Aorta (tissue), 5 donors: ENCODE results near the gene SENP1. TPM values are rescaled to one million over a fixed set of nuclear protein-coding genes. Genes with fewer than 3 reads are reported as not detected.

Experiments used
- ATAC-seq: fragments of 200-7000 bp; cut with Tn5 transposase; one replicate; pipeline ENCODE4 v1.9.1; 2022; ENCODE audit warnings: moderate library complexity; ENCODE audit not compliant: low FRiP score
- DNase-seq, 2 donors: peaks; one replicate each; pipeline ENCODE4 v3.0.0-alpha.2; 2020
- H3K27ac ChIP-seq, 2 donors: one replicate each; pipeline ENCODE4 v1.5.1; 2013; ENCODE audit warnings: low read length in 2 of 2, mild to moderate bottlenecking in 2 of 2, moderate library complexity in 2 of 2, control low read depth in 1 of 2, inconsistent platforms in 1 of 2, low read depth in 1 of 2
- H3K27me3 ChIP-seq, 2 donors: one replicate each; pipeline ENCODE4 v1.6.1; 2013; ENCODE audit warnings: control low read depth in 1 of 2, low read length in 1 of 2, mild to moderate bottlenecking in 1 of 2, moderate library complexity in 1 of 2; ENCODE audit not compliant: insufficient read depth in 2 of 2, control insufficient read depth in 1 of 2
- H3K36me3 ChIP-seq, 2 donors: one replicate each; pipeline ENCODE4 v1.6.1; 2013; ENCODE audit warnings: control low read depth in 1 of 2, low read length in 1 of 2, mild to moderate bottlenecking in 1 of 2; ENCODE audit not compliant: insufficient read depth in 2 of 2, control insufficient read depth in 1 of 2
- H3K4me1 ChIP-seq, 2 donors: one replicate each; pipeline ENCODE4 v1.6.1; 2013; ENCODE audit warnings: low read length in 2 of 2, control low read depth in 1 of 2, mild to moderate bottlenecking in 1 of 2, moderate library complexity in 1 of 2; ENCODE audit not compliant: insufficient read depth in 2 of 2, control insufficient read depth in 1 of 2
- H3K4me3 ChIP-seq, 2 donors: one replicate each; pipeline ENCODE4 v1.5.1; 2013; ENCODE audit warnings: low read length in 2 of 2, control low read depth in 1 of 2, mild to moderate bottlenecking in 1 of 2
- H3K9me3 ChIP-seq: one replicate; pipeline ENCODE4 v1.6.1; 2013; ENCODE audit warnings: mild to moderate bottlenecking, low read length; ENCODE audit not compliant: control insufficient read depth
- WGBS, 2 donors: extraction: QIAGEN DNeasy Blood & Tissue Kit; methylation state at CpG; one replicate each; pipeline ENCODE4 v1.1.7; 2013; 5-methylcytosine and 5-hydroxymethylcytosine counted together
- intact Hi-C, 2 donors: fragments of 100-400 bp; cut with DNase I; formaldehyde crosslinking; loops; one replicate each; pipeline versions ENCODE4 v1.14.2 to v1.15.0; 2022
- long read RNA-seq, 2 donors: library from polyadenylated mRNA; unstranded; transcript quantifications; one replicate each; pipeline ENCODE4 v2.0.0, GENCODE V29; 2020 to 2021
- polyA plus RNA-seq, 2 donors: library from polyadenylated mRNA; stranded (reverse); fragments of 200-250 nt; gene quantifications; one replicate each; pipeline ENCODE4 v1.2.3, GENCODE V29; 2013
- total RNA-seq, 2 donors: library from RNA; stranded (reverse); fragmentation: NEBNext Ultra II Directional; extraction: Animal tissue kit (Norgen Biotek cat#: 25700); gene quantifications; one replicate each; pipeline ENCODE4 v1.2.1, GENCODE V29; 2021
- donor health status: healthy with polysubstance abuse.
- donor health status: Bipolar disorder and iron deficiency.
- donor health status: DM: no; HTN: no; CAD: no.
- donor health status: DM: no; HTN: no; CAD: no.
- donor health status: DM: yes; HTN: yes; CAD: no.

The SENP1 gene
- 10 to 100 TPM; 20.6 to 23.0 TPM for total RNA-seq
- polyA plus RNA-seq, result 1 to 10 TPM; 6.0 to 6.3 TPM
- long read RNA-seq, donor 1, full-length matches to known transcripts, result 1 of 6 reads
- long read RNA-seq, donor 1, partial matches to known transcripts, result 3 of 6 reads
- long read RNA-seq, donor 1, other reads (novel, unspliced or antisense), result 2 of 6 reads
- long read RNA-seq, donor 2, full-length matches to known transcripts, result 1 of 6 reads
- long read RNA-seq, donor 2, partial matches to known transcripts, result 1 of 6 reads
- long read RNA-seq, donor 2, other reads (novel, unspliced or antisense), result 4 of 6 reads

DNA sequence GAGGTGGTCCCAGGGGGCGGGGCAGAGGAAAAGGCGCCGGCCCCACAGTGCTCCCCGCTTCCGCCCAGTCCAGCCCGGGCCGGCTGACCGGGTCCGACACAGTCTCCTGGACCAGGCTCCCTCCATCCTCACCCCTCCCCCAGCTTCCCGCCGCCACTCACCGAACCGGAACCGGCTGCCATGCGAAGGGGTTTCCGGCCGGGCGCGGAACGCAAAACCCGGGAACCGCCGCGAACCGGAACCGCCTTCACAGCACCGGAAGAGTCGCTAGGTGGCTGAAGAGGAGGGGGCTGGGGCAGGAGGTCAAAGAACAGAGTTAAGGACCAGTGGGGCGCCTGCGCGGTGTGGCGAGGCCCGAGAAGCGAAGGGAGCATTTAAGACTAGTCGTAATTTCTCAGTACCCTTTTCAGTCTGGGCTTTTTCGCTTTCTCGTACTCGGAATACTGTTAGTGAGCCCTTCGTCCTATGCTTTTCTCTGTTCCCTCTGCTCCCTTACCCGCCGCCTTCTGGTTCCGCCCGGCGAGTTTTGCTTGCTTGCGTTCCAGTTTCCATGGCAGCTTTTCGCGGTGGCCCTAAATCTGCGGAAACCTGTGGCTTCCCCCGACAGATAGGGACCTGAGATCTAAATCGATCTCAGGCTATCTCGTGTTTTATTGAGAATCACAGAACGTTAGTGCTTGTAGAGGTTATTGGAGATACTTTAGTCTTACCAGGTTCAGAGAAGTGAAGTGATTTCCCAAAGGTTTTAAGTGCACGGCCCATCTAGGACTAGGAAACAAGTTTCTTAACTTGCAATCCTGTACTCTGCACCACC, at the start of gene SENP1:
SENP1 (minus strand) TSS at position 213 of the 814 bp plus-strand sequence. CDS start 4,607 bp downstream, outside the sequence.
- DNase-seq (peak; percentile 92 to 97), ATAC-seq (peak; percentile 97)
- Histone ChIP-seq H3K4me1 (peaks cover 2 to 4% of the 10 kb centered on the region in 2 donors), H3K9me3 (no peaks in the 10 kb centered on the region), H3K27ac (peak within 1 kb of the TSS; percentile 85 to 93), H3K27me3 (no peaks in the 10 kb centered on the region), H3K36me3 (no peaks in the 10 kb centered on the region), H3K4me3 (peak within 1 kb of the TSS; percentile 54 to 65)
- intact Hi-C loops, result loop anchor here in 1 of 2 donors (1.0 to 5.0 kb wide), 2 partner anchors 13 to 51 kb away; partner anchors contain the start of genes ASB8 and PFKM
- 0% methylated on average over 51 to 53 of the region's 53 CpGs for WGBS, 2 donors

DNA sequence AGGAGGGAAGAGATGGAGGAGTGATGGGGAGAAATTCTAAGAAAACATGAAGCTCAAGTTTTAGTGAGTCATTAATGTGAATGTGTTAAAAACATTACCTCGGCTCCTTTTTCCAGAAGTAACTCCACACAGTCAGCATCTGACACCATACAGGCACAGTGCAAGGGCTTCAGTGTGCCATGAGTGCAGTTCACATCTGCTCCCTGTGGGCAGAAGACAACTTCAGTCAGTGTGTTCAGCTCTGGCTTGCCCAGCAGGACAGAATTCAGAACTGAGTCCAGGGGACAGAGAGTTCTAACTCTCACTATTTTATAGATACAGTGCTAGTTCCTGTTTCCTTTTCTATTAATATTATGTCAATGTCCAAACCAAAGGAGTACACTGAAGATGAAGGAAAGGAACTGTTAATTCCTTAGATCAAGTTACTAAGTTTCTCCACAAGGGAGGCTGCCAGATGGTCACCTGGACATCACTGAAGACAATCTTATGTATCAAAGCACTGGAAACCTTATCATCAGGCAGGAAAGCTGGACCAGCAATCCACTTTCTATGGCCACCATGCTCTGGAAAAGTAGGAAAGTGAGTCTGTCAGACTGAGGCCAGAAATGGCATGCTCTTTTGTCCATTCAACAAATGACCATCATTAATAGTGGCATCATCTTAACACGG, 45.4 kb upstream of the SENP1 start:
- no peaks in the 10 kb centered on the region for H3K27me3 ChIP-seq
- WGBS, 2 donors, result 70 to 73% methylated on average over 2 of the region's 2 CpGs
- H3K27ac ChIP-seq, result no peak overlapping the region
- ATAC-seq, result no peak
- H3K9me3 ChIP-seq, result no peaks in the 10 kb centered on the region
- no peak overlapping the region for H3K4me3 ChIP-seq
- H3K4me1 ChIP-seq, result no peaks in the 10 kb centered on the region
- DNase-seq, result no peak
- H3K36me3 ChIP-seq, result peaks cover 12% of the 10 kb centered on the region in 2 donors
- intact Hi-C loops, result no loop called here

GRCh38 chr12:48145981-48146380, 40.1 kb upstream of the SENP1 start:
- Histone ChIP-seq H3K27me3 (no peaks in the 10 kb centered on the region), H3K4me3 (no peak overlapping the region), H3K4me1 (no peaks in the 10 kb centered on the region), H3K27ac (no peak overlapping the region), H3K36me3 (peaks cover 8 to 12% of the 10 kb centered on the region in 2 donors), H3K9me3 (no peaks in the 10 kb centered on the region)
- no peak for DNase-seq
- WGBS, 2 donors, result 21 to 23% methylated on average over 1 of the region's 1 CpG
- ATAC-seq, result no peak
- intact Hi-C loops, result no loop called here

- no peaks in the 10 kb centered on the region for H3K9me3 ChIP-seq
- H3K36me3 ChIP-seq, result peaks cover 4 to 9% of the 10 kb centered on the region in 2 donors
- no peaks in the 10 kb centered on the region for H3K27me3 ChIP-seq
- ATAC-seq (no peak), DNase-seq (no peak)
- no peaks in the 10 kb centered on the region for H3K4me1 ChIP-seq
- WGBS, 2 donors, result 93 to 95% methylated on average over 2 of the region's 2 CpGs
- no peak overlapping the region for H3K4me3 ChIP-seq
- intact Hi-C loops, result no loop called here
- no peak overlapping the region for H3K27ac ChIP-seq
Measured at GRCh38 chr12:48143898-48144297, 38.0 kb upstream of the SENP1 start.

GRCh38 chr12:48142818-48143674, 37.2 kb upstream of the SENP1 start:
- WGBS, 2 donors, result 77 to 80% methylated on average over 7 of the region's 7 CpGs
- H3K4me1 ChIP-seq, result no peaks in the 10 kb centered on the region
- DNase-seq (no peak), ATAC-seq (no peak)
- H3K27me3 ChIP-seq, result no peaks in the 10 kb centered on the region
- intact Hi-C loops, result no loop called here
- H3K4me3 ChIP-seq, result no peak overlapping the region
- H3K9me3 ChIP-seq, result no peaks in the 10 kb centered on the region
- H3K36me3 ChIP-seq, result peaks cover 4 to 8% of the 10 kb centered on the region in 2 donors
- no peak overlapping the region for H3K27ac ChIP-seq

GRCh38 chr12:48135027-48135426, 29.1 kb upstream of the SENP1 start:
- DNase-seq, result no peak
- no peak for ATAC-seq
- no peak overlapping the region for H3K27ac ChIP-seq
- no peak overlapping the region for H3K4me3 ChIP-seq
- intact Hi-C loops, result no loop called here
- peaks cover 0 to 15% of the 10 kb centered on the region in 2 donors for H3K36me3 ChIP-seq
- no peaks in the 10 kb centered on the region for H3K4me1 ChIP-seq
- H3K27me3 ChIP-seq, result no peaks in the 10 kb centered on the region
- no peaks in the 10 kb centered on the region for H3K9me3 ChIP-seq
- WGBS, 2 donors, result 91 to 92% methylated on average over 5 of the region's 5 CpGs

GRCh38 chr12:48132826-48133225, 26.9 kb upstream of the SENP1 start:
- no peak overlapping the region for H3K4me3 ChIP-seq
- intact Hi-C loops, result no loop called here
- H3K27ac ChIP-seq, result no peak overlapping the region
- no peak for ATAC-seq
- peaks cover 0 to 18% of the 10 kb centered on the region in 2 donors for H3K36me3 ChIP-seq
- no peak for DNase-seq
- H3K4me1 ChIP-seq, result no peaks in the 10 kb centered on the region
- no peaks in the 10 kb centered on the region for H3K27me3 ChIP-seq
- H3K9me3 ChIP-seq, result no peaks in the 10 kb centered on the region
- 91 to 95% methylated on average over 14 of the region's 14 CpGs for whole genome bisulfite sequencing, 2 donors

DNA sequence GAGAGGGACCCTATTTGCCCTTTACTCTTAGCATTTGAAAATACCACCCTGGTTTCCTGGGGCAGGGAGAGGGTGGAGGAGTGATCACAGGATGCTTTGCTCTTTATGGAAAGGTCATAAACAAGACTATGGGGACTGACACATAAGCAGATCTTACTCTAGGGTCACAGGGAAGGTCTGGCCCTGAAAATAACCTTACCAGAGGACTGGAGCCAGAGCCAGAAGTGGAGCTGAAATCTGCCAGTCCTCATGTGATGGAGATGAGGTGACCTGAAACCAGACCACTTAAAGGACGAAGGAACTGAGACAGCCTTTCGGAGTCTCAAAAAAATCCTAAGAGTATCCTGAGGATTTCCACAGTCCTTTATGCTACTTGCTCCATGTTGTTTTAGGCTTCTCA, 25.6 kb upstream of the SENP1 start:
- intact Hi-C loops, result no loop called here
- no peaks in the 10 kb centered on the region for H3K4me1 ChIP-seq

More for the DNA sequence above, 25.6 kb upstream of the SENP1 start:
- Histone ChIP-seq H3K9me3 (no peaks in the 10 kb centered on the region), H3K27me3 (no peaks in the 10 kb centered on the region), H3K27ac (no peak overlapping the region), H3K4me3 (no peak overlapping the region), H3K36me3 (peaks cover 4 to 18% of the 10 kb centered on the region in 2 donors)
- DNase-seq (no peak), ATAC-seq (no peak)
- WGBS, 2 donors, result 91 to 94% methylated on average over 2 of the region's 2 CpGs
